Stimulated activated CD4-positive, alpha-beta T cell treated with anti-CD3 and anti-CD28 coated beads, Interleukin-1b, Interleukin-23, amount 100 ng/mL, for 24 hours (primary cell): Measurements from ENCODE around the gene MAFF.

Source experiments
- DNase-seq, 4 experiments: peaks; one replicate each; pipeline ENCODE4 v3.0.0-alpha.2; 2020; ENCODE audit warnings: low read depth in 4 of 4, low spot score in 1 of 4

The MAFF gene

GRCh38 chr22:38203855-38204514, 2.2 kb downstream of the MAFF start:
- DNase-seq, result no peak

GRCh38 chr22:38204784-38205183, 3.0 kb downstream of the MAFF start:
- no peak for DNase-seq

- no peak for DNase-seq
These were observed 3.7 kb downstream of the MAFF start for GRCh38 chr22:38205261-38206128.

- DNase-seq, result no peak
These were observed 6.2 kb downstream of the MAFF start for GRCh38 chr22:38207898-38208432.

GRCh38 chr22:38208551-38208968, 6.8 kb downstream of the MAFF start:
- DNase-seq, result no peak

- no peak for DNase-seq
These were observed 9.8 kb downstream of the MAFF start for GRCh38 chr22:38211556-38211955.

- DNase-seq, result no peak
These were observed 10.6 kb downstream of the MAFF start for GRCh38 chr22:38212442-38212841.

GRCh38 chr22:38213319-38213989, 11.7 kb downstream of the MAFF start:
- no peak for DNase-seq

- DNase-seq, result no peak
These were observed 12.2 kb downstream of the MAFF start for GRCh38 chr22:38213990-38214301.

GRCh38 chr22:38214302-38215056, 12.7 kb downstream of the MAFF start:
- DNase-seq, result peak in 1 of 4 experiments; percentile 47

GRCh38 chr22:38215156-38216038, 13.6 kb downstream of the MAFF start:
- DNase-seq, result no peak

- peak in 1 of 4 experiments; percentile 50 for DNase-seq
These were observed 17.1 kb downstream of the MAFF start for GRCh38 chr22:38218661-38219622.

GRCh38 chr22:38219632-38220031, 17.8 kb downstream of the MAFF start:
- no peak for DNase-seq

- no peak for DNase-seq
These were observed 18.4 kb downstream of the MAFF start for GRCh38 chr22:38220163-38220562.

- no peak for DNase-seq
These were observed 19.0 kb downstream of the MAFF start for GRCh38 chr22:38220653-38221386.

- DNase-seq, result no peak
These were observed 19.6 kb downstream of the MAFF start for GRCh38 chr22:38221407-38221806.

GRCh38 chr22:38221908-38222796, 20.4 kb downstream of the MAFF start:
- DNase-seq, result no peak
